GM12892 (cell line): ENCODE results near the gene NUP98.

Source experiments
- POLR2A ChIP-seq: IDR thresholded peaks from 2 replicates; pipeline ENCODE4 v1.6.1; 2011; ENCODE audit warnings: low read depth, low read length, control low read depth
- POLR2AphosphoS5 ChIP-seq: IDR thresholded peaks from 2 replicates; pipeline ENCODE4 v1.6.1; 2011; ENCODE audit warnings: low read depth, low read length, control low read depth
- TAF1 ChIP-seq: IDR thresholded peaks from 2 replicates; pipeline ENCODE4 v1.6.1; 2011; ENCODE audit warnings: low read depth, mild to moderate bottlenecking, control low read depth, low read length, borderline replicate concordance

- no peak for TF ChIP-seq POLR2A
- no peak for TF ChIP-seq TAF1
- no peak for TF ChIP-seq POLR2AphosphoS5
Observed at GRCh38 chr11:3732671-3733436, 64.5 kb downstream of the NUP98 start.
